Glomerular endothelial cell (primary cell): ENCODE data around the gene KLF17. TPM values are rescaled to one million over a fixed set of nuclear protein-coding genes. Genes with fewer than 3 reads are reported as not detected.

Source experiments
- DNase-seq: peaks from one replicate; pipeline ENCODE4 v3.0.0-alpha.2; 2011; ENCODE audit warnings: low read depth, low spot score; ENCODE audit errors: extremely low read depth
- total RNA-seq: library from RNA; depleted of rRNA; stranded (reverse); fragments of >200 nt; gene quantifications from 2 replicates; pipeline ENCODE4 v1.2.3, GENCODE V29; 2015

The KLF17 gene
- total RNA-seq, 1 donor from 2014 or later = not detected

DNA sequence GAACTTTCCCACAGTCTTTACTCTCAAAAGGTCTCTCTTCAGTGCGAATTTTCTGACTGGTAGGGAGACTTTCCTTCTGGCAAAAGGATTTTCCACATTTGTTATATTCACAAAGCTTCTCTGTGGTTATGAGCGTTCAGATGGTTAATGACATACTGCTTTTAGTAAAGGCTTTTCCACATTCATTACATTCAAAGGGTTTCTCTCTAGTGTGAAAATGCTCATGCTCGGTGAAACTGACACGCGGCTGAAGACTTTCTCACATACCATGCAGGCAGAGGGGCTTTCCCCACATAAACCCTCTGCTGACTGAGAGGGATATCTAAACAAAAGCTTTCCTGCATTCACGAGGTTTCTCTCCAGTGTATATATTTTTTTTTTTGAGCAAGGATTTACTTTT is 32.7 kb downstream of the KLF17 start:
- no peak for DNase-seq

DNA sequence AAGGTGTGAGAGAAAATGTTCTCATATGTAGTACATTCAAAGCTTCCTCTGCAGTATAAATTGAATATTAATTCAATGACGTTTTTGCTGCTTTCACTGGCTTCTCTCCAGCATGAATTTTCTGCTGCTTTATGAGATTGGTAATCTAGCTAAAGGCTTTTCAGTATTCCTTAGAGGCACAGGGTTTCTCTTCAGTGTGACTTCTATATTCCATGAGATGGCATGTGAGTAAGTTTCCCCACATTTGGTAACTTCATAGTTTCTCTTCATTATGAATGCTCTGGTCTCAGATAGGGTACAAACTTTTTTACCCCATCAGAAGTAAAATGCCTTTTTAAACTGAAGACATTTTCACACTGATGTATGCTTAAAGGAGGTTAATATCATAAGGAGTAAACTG is 33.2 kb downstream of the KLF17 start:
- DNase-seq = no peak

DNA sequence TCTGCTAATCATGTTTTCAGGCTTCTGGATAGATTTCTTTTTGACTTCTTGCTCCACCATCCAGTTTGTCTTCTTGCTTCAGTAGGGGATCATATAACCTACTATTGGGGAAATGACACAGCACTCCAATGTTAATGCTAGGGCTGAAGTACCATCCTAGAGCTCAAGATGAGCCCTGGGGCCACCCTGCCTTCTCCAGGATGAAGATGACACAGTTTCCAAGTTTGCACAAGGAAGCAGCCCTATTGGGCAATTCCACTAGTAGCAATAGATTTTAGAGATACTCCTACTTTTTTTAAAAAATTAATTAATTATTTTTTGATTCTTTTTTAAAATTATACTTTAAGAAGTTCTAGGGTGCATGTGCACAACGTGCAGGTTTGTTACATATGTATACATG is 34.1 kb downstream of the KLF17 start:
- no peak for DNase-seq

DNA sequence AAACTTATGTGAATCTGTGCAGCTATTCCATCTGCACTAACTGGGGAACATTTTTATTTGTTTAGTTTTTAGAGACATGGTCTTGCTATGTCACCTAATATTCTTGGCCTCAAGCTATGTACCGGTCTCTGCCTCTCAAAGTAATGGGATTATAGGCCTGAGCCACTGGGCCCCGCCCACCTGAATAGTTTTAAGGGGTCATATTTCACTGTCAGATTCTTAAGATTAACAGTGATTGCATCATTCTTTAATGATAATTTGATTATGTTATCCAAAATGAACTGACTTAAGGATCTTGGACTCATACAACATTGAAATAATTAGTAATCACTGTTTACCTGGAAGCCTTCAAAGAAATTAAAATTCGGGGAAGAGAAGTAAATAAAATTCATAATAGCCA is 35.4 kb downstream of the KLF17 start:
- no peak for DNase-seq

DNA sequence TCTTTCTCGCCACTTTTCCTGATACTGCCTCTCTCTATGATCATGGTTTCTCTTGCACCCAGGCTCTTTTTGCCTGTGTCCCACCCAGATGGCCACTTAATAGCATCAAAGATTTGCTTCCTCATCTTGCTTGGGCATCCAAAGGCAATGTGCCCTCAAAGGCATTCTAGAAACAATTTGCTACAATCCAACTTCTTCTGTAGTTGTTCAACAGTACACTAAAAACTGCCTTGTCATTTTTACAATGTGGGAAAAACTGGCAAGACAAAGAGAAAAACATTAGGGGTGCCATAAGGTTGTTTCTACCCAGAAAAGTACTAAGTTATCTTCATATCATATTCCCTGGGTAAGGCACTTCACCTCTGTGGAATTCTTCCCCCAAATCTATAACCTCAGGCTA is 39.3 kb downstream of the KLF17 start:
- no peak for DNase-seq

DNA sequence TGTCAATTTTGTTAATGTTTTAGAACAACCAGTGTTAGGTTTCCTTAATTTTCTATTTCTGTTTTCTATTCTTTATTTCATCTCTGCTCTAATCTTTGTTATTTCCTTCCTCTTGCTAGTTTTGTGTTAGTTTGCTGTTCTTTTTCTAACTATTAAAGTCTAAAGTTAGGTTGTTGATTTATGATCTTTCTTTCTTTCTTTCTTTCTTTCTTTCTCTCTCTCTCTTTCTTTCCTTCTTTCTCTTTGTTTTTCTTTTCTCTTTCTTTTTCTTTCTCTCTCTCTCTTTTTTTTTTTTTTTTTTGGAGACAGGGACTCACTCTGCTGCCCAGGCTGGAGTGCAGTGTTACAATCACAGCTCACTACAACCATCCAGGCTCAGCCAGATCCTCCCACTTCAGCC is 40.2 kb downstream of the KLF17 start:
- no peak for DNase-seq

DNA sequence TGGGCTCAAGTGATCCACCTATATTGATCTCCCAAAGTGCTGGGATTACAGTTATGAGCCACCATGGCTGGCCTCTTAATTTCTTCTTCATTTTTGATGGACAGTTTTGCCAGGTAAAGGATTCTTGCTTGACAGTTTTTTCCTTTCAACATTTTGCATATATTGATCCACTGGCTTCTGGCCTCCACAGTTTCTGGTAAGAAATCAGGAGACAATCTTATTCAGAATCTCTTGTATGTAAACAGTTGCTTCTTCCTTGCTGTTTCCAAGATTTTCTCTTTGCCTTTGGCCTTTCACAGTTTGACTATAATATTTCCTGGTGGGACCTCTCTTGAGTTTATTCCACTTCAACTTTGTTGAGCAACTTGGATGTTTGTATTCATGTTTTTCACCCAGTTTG is 42.9 kb downstream of the KLF17 start:
- no peak for DNase-seq

DNA sequence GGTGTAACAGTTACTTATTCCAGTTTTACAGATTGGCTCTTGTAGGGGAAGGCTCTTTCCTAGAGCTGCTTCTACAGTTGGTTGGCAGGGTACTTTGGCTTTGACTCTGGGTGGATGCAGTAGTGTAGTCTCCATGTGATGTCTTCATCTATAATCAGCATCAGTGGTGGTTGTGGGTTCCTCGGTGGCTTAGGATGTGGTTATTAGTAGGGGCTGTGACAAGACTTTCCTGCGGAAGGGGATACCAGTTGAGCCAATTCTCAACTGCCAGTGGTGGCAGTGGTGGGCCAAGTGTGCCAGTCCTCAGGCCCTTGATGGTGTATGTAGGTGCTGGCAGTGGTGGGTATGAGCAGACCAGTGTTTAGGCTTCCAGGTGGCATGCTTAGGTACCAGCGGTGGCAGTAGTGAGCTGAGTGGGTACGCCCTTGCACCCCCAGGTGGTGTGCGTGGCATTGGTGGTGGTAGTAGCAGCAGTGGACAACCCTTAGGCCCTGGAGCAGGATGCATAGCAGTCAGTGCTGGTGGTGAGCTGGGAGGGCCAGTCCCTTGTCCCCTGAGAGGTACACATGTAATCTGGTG is 50.0 kb downstream of the KLF17 start:
- DNase-seq = no peak

DNA sequence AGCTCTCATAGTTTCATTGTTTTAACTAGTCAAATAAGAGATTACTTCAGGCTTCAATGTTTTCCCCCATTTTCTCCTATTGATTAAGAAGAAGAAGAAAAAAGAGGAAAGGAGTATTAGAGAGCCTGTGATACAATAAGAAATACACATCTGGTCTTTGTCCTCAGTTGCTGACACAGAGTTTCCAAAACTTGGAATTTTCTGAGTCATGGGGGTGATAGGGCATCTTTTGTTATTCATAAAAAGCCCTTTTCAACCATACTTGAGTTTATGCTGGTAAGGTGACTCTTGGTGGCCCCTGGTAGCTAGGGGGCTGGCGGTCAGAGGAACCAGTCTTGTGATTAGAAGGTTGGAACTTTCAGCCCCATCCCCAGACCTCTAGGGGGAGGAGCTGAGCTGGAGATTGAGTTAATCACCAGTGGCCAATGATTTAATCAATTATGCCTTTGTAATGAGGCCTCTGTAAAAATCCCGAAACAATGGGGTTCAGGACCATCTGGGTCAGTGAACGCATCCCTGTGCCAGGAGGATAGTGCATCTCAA is 51.7 kb downstream of the KLF17 start:
- DNase-seq = no peak

DNA sequence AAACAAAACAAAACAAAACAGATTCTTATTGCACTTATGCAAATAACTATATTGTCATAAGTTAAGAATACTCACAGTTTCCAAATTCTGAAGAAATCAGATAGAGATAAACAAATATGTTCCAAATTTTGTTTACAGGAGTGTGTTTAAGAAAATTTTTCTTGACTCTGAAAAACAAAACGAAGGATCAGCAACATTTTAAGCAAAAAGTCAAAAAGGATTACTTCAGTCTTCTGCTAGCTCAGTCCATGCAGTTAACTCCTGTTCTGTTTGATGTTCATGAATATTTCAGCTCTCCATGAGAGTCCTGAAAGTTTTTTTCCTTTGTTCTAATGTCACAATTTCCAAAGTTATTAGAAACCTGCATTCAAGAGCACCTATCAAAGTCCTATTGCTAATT is 56.0 kb downstream of the KLF17 start:
- no peak for DNase-seq

Other genes with a start within 250 kb of the KLF17 start
- gene ARTN, start 185.0 kb upstream of the KLF17 start, total RNA-seq = 0.88 TPM in 1 of 2 replicates, not detected in the other
- gene IPO13, start 171.9 kb upstream of the KLF17 start, total RNA-seq = 21.2 and 27.1 TPM in 2 replicates
- gene DPH2, start 148.8 kb upstream of the KLF17 start, total RNA-seq = 19.4 and 26.7 TPM in 2 replicates
- gene ATP6V0B, start 143.9 kb upstream of the KLF17 start, total RNA-seq = 103 and 119 TPM in 2 replicates
- gene B4GALT2, start 139.6 kb upstream of the KLF17 start, total RNA-seq = 87.5 and 93.8 TPM in 2 replicates
- gene CCDC24, start 127.2 kb upstream of the KLF17 start, total RNA-seq = 0.97 and 5.7 TPM in 2 replicates
- 0.15 and 1.5 TPM in 2 replicates for gene SLC6A9, start 87.4 kb upstream of the KLF17 start, total RNA-seq
- gene KLF18, start 22.8 kb downstream of the KLF17 start, total RNA-seq = not detected in 2 replicates
- 48.3 and 48.4 TPM in 2 replicates for gene DMAP1, start 94.7 kb downstream of the KLF17 start, total RNA-seq
- 48.7 and 50.6 TPM in 2 replicates for gene ERI3, start 236.4 kb downstream of the KLF17 start, total RNA-seq